Left ventricle myocardium inferior (tissue), 1 donor: ENCODE results near the gene ARHGEF6. TPM values are rescaled to one million over a fixed set of nuclear protein-coding genes. Genes with fewer than 3 reads are reported as not detected.
A peak's percentile ranks its signal among the peaks of the same experiment; 100 is the strongest.

Experiments used
- DNase-seq: peaks from one replicate; pipeline ENCODE4 v3.0.0-alpha.2; 2020
- H3K27ac ChIP-seq: fragments of 200-600 bp; replicated peaks from 2 replicates; pipeline ENCODE4 v1.8.0; 2021
- H3K27me3 ChIP-seq: fragments of 200-600 bp; 2 replicates; pipeline ENCODE4 v1.8.0; 2021; ENCODE audit warnings: low read depth
- H3K36me3 ChIP-seq: fragments of 200-600 bp; 2 replicates; pipeline ENCODE4 v1.8.0; 2021
- H3K4me1 ChIP-seq: fragments of 200-600 bp; 2 replicates; pipeline ENCODE4 v1.8.0; 2021
- H3K4me3 ChIP-seq: fragments of 200-600 bp; 2 replicates; pipeline ENCODE4 v1.8.0; 2021; ENCODE audit warnings: mild to moderate bottlenecking, moderate library complexity
- H3K9me3 ChIP-seq: fragments of 200-600 bp; replicated peaks from 2 replicates; pipeline ENCODE4 v1.8.0; 2021
- CTCF ChIP-seq: fragments of 200-600 bp; IDR thresholded peaks from 2 replicates; pipeline ENCODE4 v1.8.0; 2021; ENCODE audit warnings: antibody characterized with exemption, mild to moderate bottlenecking, borderline replicate concordance
- intact Hi-C: fragments of 100-400 bp; cut with micrococcal nuclease; formaldehyde crosslinking; loops from one replicate; pipeline ENCODE4 v1.11.0; 2022
- total RNA-seq: library from RNA; stranded (reverse); fragmentation: NEBNext Ultra II Directional; extraction: Animal tissue kit (Norgen Biotek cat#: 25700); gene quantifications from one replicate; pipeline ENCODE4 v1.2.1, GENCODE V29; 2021
- donor health status: DM: no; HTN: yes; CAD: no; lungs with severe emphysema.

ARHGEF6 gene
- total RNA-seq, 1 donor from 2014 or later, result 54.9 TPM

GRCh38 chrX:136745215-136746173, 35.2 kb downstream of the ARHGEF6 start:
- peak overlapping the region; percentile 51 for H3K27ac ChIP-seq
- H3K9me3 ChIP-seq, result no peaks in the 10 kb centered on the region
- TF ChIP-seq CTCF, result no peak
- DNase-seq, result no peak
- H3K36me3 ChIP-seq, result peaks cover 16% of the 10 kb centered on the region
- intact Hi-C loops, result no loop called here
- H3K4me1 ChIP-seq, result peaks cover 55% of the 10 kb centered on the region
- H3K4me3 ChIP-seq, result no peak overlapping the region
- H3K27me3 ChIP-seq, result no peaks in the 10 kb centered on the region

- intact Hi-C loops, result no loop called here
- peaks cover 16% of the 10 kb centered on the region for H3K36me3 ChIP-seq
- H3K27me3 ChIP-seq, result no peaks in the 10 kb centered on the region
- peaks cover 34% of the 10 kb centered on the region for H3K4me1 ChIP-seq
- H3K27ac ChIP-seq, result no peak overlapping the region
- DNase-seq, result no peak
- H3K9me3 ChIP-seq, result no peaks in the 10 kb centered on the region
- no peak overlapping the region for H3K4me3 ChIP-seq
- TF ChIP-seq CTCF, result no peak
Observed at GRCh38 chrX:136742721-136743379, 37.9 kb downstream of the ARHGEF6 start.

- TF ChIP-seq CTCF, result no peak
- Histone ChIP-seq H3K36me3 (peaks cover 7% of the 10 kb centered on the region), H3K9me3 (no peaks in the 10 kb centered on the region), H3K27me3 (no peaks in the 10 kb centered on the region), H3K4me1 (peaks cover 28% of the 10 kb centered on the region), H3K4me3 (no peak overlapping the region), H3K27ac (no peak overlapping the region)
- no peak for DNase-seq
- intact Hi-C loops, result no loop called here
Observed at GRCh38 chrX:136738049-136738729, 42.5 kb downstream of the ARHGEF6 start.

GRCh38 chrX:136736690-136737089, 44.0 kb downstream of the ARHGEF6 start:
- Histone ChIP-seq H3K27me3 (no peaks in the 10 kb centered on the region), H3K9me3 (no peaks in the 10 kb centered on the region), H3K4me1 (peaks cover 36% of the 10 kb centered on the region), H3K36me3 (no peaks in the 10 kb centered on the region), H3K27ac (peak overlapping the region; percentile 75), H3K4me3 (no peak overlapping the region)
- DNase-seq, result no peak
- no peak for TF ChIP-seq CTCF
- intact Hi-C loops, result no loop called here

- H3K36me3 ChIP-seq, result no peaks in the 10 kb centered on the region
- intact Hi-C loops, result no loop called here
- H3K27ac ChIP-seq, result peak overlapping the region; percentile 75
- no peak for TF ChIP-seq CTCF
- no peak overlapping the region for H3K4me3 ChIP-seq
- no peaks in the 10 kb centered on the region for H3K27me3 ChIP-seq
- DNase-seq, result no peak
- peaks cover 43% of the 10 kb centered on the region for H3K4me1 ChIP-seq
- H3K9me3 ChIP-seq, result no peaks in the 10 kb centered on the region
Observed at GRCh38 chrX:136735601-136736000, 45.1 kb downstream of the ARHGEF6 start.
